HuH-7.5 (cell line): Measurements from ENCODE around the gene SMIM41.
"Not testable (repeated sequence)": the region's sequence is repeated elsewhere in the genome, so short reads cannot be mapped to it uniquely, and the experiment has no call there.

Source experiments
- DNase-seq: peaks from one replicate; pipeline ENCODE4 v3.0.0; 2011; ENCODE audit warnings: low spot score

Gene SMIM41

GRCh38 chr12:52085682-52086180 is 6.2 kb downstream of the SMIM41 start:
- no peak for DNase-seq

GRCh38 chr12:52086366-52086765 is 6.9 kb downstream of the SMIM41 start:
- no peak for DNase-seq

GRCh38 chr12:52086944-52087835 is 7.7 kb downstream of the SMIM41 start:
- peak; percentile 12 for DNase-seq

GRCh38 chr12:52087961-52088820 is 8.7 kb downstream of the SMIM41 start:
- DNase-seq, result peak; percentile 13

GRCh38 chr12:52089491-52089890 is 10.0 kb downstream of the SMIM41 start:
- peak; percentile 5 for DNase-seq

GRCh38 chr12:52090291-52090690 is 10.8 kb downstream of the SMIM41 start:
- peak; percentile 2 for DNase-seq

GRCh38 chr12:52091061-52091460 is 11.6 kb downstream of the SMIM41 start:
- peak; percentile 7 for DNase-seq

- DNase-seq, result peak; percentile 2
These were observed 12.4 kb downstream of the SMIM41 start for GRCh38 chr12:52091869-52092268.

GRCh38 chr12:52093346-52093745 is 13.8 kb downstream of the SMIM41 start:
- no peak for DNase-seq

GRCh38 chr12:52096332-52097044 is 17.0 kb downstream of the SMIM41 start:
- DNase-seq, result no peak

- peak; percentile 5 for DNase-seq
These were observed 17.7 kb downstream of the SMIM41 start for GRCh38 chr12:52097045-52097666.

GRCh38 chr12:52104431-52105089 is 25.1 kb downstream of the SMIM41 start:
- DNase-seq, result not testable (repeated sequence)

GRCh38 chr12:52116222-52117125 is 37.0 kb downstream of the SMIM41 start:
- not testable (repeated sequence) for DNase-seq

GRCh38 chr12:52117806-52118475 is 38.4 kb downstream of the SMIM41 start:
- not testable (repeated sequence) for DNase-seq

- DNase-seq, result peak; percentile 77
These were observed 40.1 kb downstream of the SMIM41 start for GRCh38 chr12:52119398-52120254.

GRCh38 chr12:52120951-52121823 is 41.7 kb downstream of the SMIM41 start:
- DNase-seq, result no peak

- DNase-seq, result peak; percentile 71
These were observed 42.5 kb downstream of the SMIM41 start for GRCh38 chr12:52121824-52122539.
